IMR-90 (cell line): ENCODE measurements around the gene CRLF1. TPM values are rescaled to one million over a fixed set of nuclear protein-coding genes. Genes with fewer than 3 reads are reported as not detected.

ENCODE experiments used
- ATAC-seq: fragments of 200-7000 bp; cut with Tn5 transposase; 2 replicates; pipeline ENCODE4 v1.9.1; 2020; ENCODE audit warnings: low read depth, mild to moderate bottlenecking, moderate library complexity
- BruUV-seq: library from RNA; stranded (reverse); fragments of 400-500 nt; replicated peaks from 2 replicates; lab custom pipeline; 2021; lab: Mats Ljungman, UMichigan
- CTCF ChIA-PET: fragments of 300-600 bp; formaldehyde crosslinking; extraction: SDS; loops from one replicate; lab custom pipeline; 2021; ENCODE audit warnings: antibody characterized with exemption; lab: Yijun Ruan, JAX
- POLR2A ChIA-PET: fragments of 300-600 bp; sonication (Branson Sonifier 250); formaldehyde crosslinking; loops from one replicate; lab custom pipeline; 2022; ENCODE audit warnings: antibody characterized with exemption; ENCODE audit not compliant: unreplicated experiment; lab: Charles Lee
- DNase-seq: peaks from one replicate; pipeline ENCODE4 v3.0.0; 2013
- H2AFZ ChIP-seq: replicated peaks from 2 replicates; pipeline ENCODE3; 2013; ENCODE audit warnings: low read length, mild to moderate bottlenecking; ENCODE audit not compliant: poor library complexity
- H2AK5ac ChIP-seq: 2 replicates; pipeline ENCODE4 v1.6.1; 2013; ENCODE audit warnings: low read depth, low read length, inconsistent platforms
- H2AK9ac ChIP-seq: replicated peaks from 2 replicates; pipeline ENCODE3; 2013; ENCODE audit warnings: mild to moderate bottlenecking, low read depth, low read length, moderate library complexity; ENCODE audit not compliant: poor library complexity
- H2BK120ac ChIP-seq: 2 replicates; pipeline ENCODE4 v1.6.1; 2013; ENCODE audit warnings: low read depth, low read length, inconsistent platforms
- H2BK15ac ChIP-seq: 3 replicates; pipeline ENCODE4 v1.6.1; 2013; ENCODE audit warnings: low read depth, low read length, inconsistent platforms
- H2BK20ac ChIP-seq: 2 replicates; pipeline ENCODE4 v1.6.1; 2013; ENCODE audit warnings: low read depth, mild to moderate bottlenecking, inconsistent platforms, low read length, moderate library complexity
- H2BK5ac ChIP-seq: 2 replicates; pipeline ENCODE4 v1.6.1; 2013; ENCODE audit warnings: mild to moderate bottlenecking, low read depth, low read length, inconsistent platforms; ENCODE audit not compliant: poor library complexity, severe bottlenecking
- H3K14ac ChIP-seq: replicated peaks from 2 replicates; pipeline ENCODE4 v1.6.1; 2013; ENCODE audit warnings: low read depth, low read length, inconsistent platforms
- H3K18ac ChIP-seq: 2 replicates; pipeline ENCODE4 v1.6.1; 2013; ENCODE audit warnings: low read depth, low read length, control low read depth
- H3K23ac ChIP-seq: 2 replicates; pipeline ENCODE4 v1.6.1; 2013; ENCODE audit warnings: low read depth, low read length, inconsistent platforms
- H3K27ac ChIP-seq: 2 replicates; pipeline ENCODE4 v1.5.1; 2013; ENCODE audit warnings: mild to moderate bottlenecking, control low read depth, low read length; ENCODE audit not compliant: insufficient read depth
- H3K27me3 ChIP-seq: 2 replicates; pipeline ENCODE4 v1.6.1; 2013; ENCODE audit warnings: low read length; ENCODE audit not compliant: control insufficient read depth, insufficient read depth
- H3K36me3 ChIP-seq: 2 replicates; pipeline ENCODE4 v1.6.1; 2013; ENCODE audit warnings: low read length, mixed read lengths; ENCODE audit not compliant: control insufficient read depth, insufficient read depth
- H3K4ac ChIP-seq: 2 replicates; pipeline ENCODE4 v1.6.1; 2013; ENCODE audit warnings: low read depth, low read length, inconsistent platforms
- H3K4me1 ChIP-seq: 2 replicates; pipeline ENCODE4 v1.6.1; 2013; ENCODE audit warnings: low read length, mixed read lengths; ENCODE audit not compliant: control insufficient read depth, insufficient read depth
- H3K4me2 ChIP-seq: 2 replicates; pipeline ENCODE4 v1.6.1; 2013; ENCODE audit warnings: low read depth, mild to moderate bottlenecking, control low read depth, low read length, moderate library complexity
- H3K4me3 ChIP-seq: 2 replicates; pipeline ENCODE4 v1.5.1; 2013; ENCODE audit warnings: low read depth, mild to moderate bottlenecking, control low read depth, low read length, moderate library complexity; ENCODE audit not compliant: insufficient read depth
- H3K56ac ChIP-seq: 2 replicates; pipeline ENCODE4 v1.6.1; 2013; ENCODE audit warnings: low read length, inconsistent platforms; ENCODE audit not compliant: insufficient read depth; ENCODE audit errors: extremely low read depth
- H3K79me1 ChIP-seq, 2 experiments: 2 replicates each; pipeline ENCODE4 v1.6.1; 2013; ENCODE audit warnings: low read length in 2 of 2, inconsistent platforms in 1 of 2, low read depth in 1 of 2
- H3K9ac ChIP-seq: 2 replicates; pipeline ENCODE4 v1.6.1; 2013; ENCODE audit warnings: low read depth, low read length, control low read depth
- H3K9me1 ChIP-seq: 2 replicates; pipeline ENCODE4 v1.6.1; 2013; ENCODE audit warnings: low read length, inconsistent platforms; ENCODE audit not compliant: insufficient read depth
- H3K9me3 ChIP-seq: 2 replicates; pipeline ENCODE4 v1.6.1; 2013; ENCODE audit warnings: low read length; ENCODE audit not compliant: control insufficient read depth, insufficient read depth
- H4K20me1 ChIP-seq: 2 replicates; pipeline ENCODE4 v1.6.1; 2013; ENCODE audit warnings: low read length, inconsistent platforms; ENCODE audit not compliant: insufficient read depth
- H4K5ac ChIP-seq: 2 replicates; pipeline ENCODE4 v1.6.1; 2013; ENCODE audit warnings: mild to moderate bottlenecking, low read depth, low read length, control low read depth
- H4K8ac ChIP-seq, 2 experiments: 2 replicates each; pipeline ENCODE4 v1.6.1; 2013; ENCODE audit warnings: low read depth in 2 of 2, low read length in 2 of 2, control low read depth in 1 of 2, inconsistent platforms in 1 of 2
- H4K91ac ChIP-seq: 2 replicates; pipeline ENCODE4 v1.6.1; 2013; ENCODE audit warnings: low read depth, low read length, inconsistent platforms; ENCODE audit not compliant: insufficient read depth
- BHLHE40 ChIP-seq: fragments of 150-350 bp; IDR thresholded peaks from 2 replicates; pipeline ENCODE4 v1.6.1; 2016; ENCODE audit warnings: mild to moderate bottlenecking, low read depth, low read length
- CEBPB ChIP-seq: IDR thresholded peaks from 2 replicates; pipeline ENCODE4 v1.6.1; 2012; ENCODE audit warnings: low read depth, low read length, improper control_type of control experiment
- CHD1 ChIP-seq: IDR thresholded peaks from 2 replicates; pipeline ENCODE4 v1.6.1; 2012; ENCODE audit warnings: low read depth, low read length, improper control_type of control experiment
- CTCF ChIP-seq: conservative IDR thresholded peaks from 2 replicates; pipeline ENCODE4 v1.5.1; 2012; ENCODE audit warnings: mild to moderate bottlenecking, low read depth, low read length, improper control_type of control experiment
- ELK1 ChIP-seq: fragments of 150-350 bp; IDR thresholded peaks from 2 replicates; pipeline ENCODE4 v1.6.1; 2016; ENCODE audit warnings: low read depth, mild to moderate bottlenecking, low read length, moderate library complexity, borderline replicate concordance
- FOS ChIP-seq: fragments of 150-350 bp; IDR thresholded peaks from 2 replicates; pipeline ENCODE4 v1.6.1; 2016; ENCODE audit warnings: low read depth, low read length
- MAFK ChIP-seq: IDR thresholded peaks from 2 replicates; pipeline ENCODE4 v1.6.1; 2012; ENCODE audit warnings: low read depth, low read length, improper control_type of control experiment
- MAZ ChIP-seq: IDR thresholded peaks from 2 replicates; pipeline ENCODE4 v1.6.1; 2012; ENCODE audit warnings: low read depth, mild to moderate bottlenecking, low read length, improper control_type of control experiment, moderate library complexity, borderline replicate concordance
- MXI1 ChIP-seq: IDR thresholded peaks from 2 replicates; pipeline ENCODE4 v1.6.1; 2012; ENCODE audit warnings: low read depth, mild to moderate bottlenecking, low read length, moderate library complexity, borderline replicate concordance
- NFE2L2 ChIP-seq: fragments of 150-350 bp; IDR thresholded peaks from 2 replicates; pipeline ENCODE4 v1.6.1; 2016; ENCODE audit warnings: low read depth, mild to moderate bottlenecking, low read length
- POLR2A ChIP-seq: IDR thresholded peaks from 2 replicates; pipeline ENCODE4 v1.6.1; 2012; ENCODE audit warnings: mild to moderate bottlenecking, low read depth, low read length
- RAD21 ChIP-seq: IDR thresholded peaks from 2 replicates; pipeline ENCODE4 v1.6.1; 2012; ENCODE audit warnings: low read length, improper control_type of control experiment
- RCOR1 ChIP-seq: IDR thresholded peaks from 2 replicates; pipeline ENCODE4 v1.6.1; 2012; ENCODE audit warnings: mild to moderate bottlenecking, low read length, improper control_type of control experiment; ENCODE audit not compliant: insufficient replicate concordance
- RFX5 ChIP-seq: IDR thresholded peaks from 2 replicates; pipeline ENCODE4 v1.8.0; 2012; ENCODE audit warnings: low read depth, mild to moderate bottlenecking, low read length, moderate library complexity
- SMC3 ChIP-seq: fragments of 150-350 bp; IDR thresholded peaks from 2 replicates; pipeline ENCODE4 v1.6.1; 2016; ENCODE audit warnings: low read depth, mild to moderate bottlenecking, antibody characterized with exemption, low read length, moderate library complexity
- USF2 ChIP-seq: fragments of 150-350 bp; IDR thresholded peaks from 2 replicates; pipeline ENCODE4 v1.6.1; 2017; ENCODE audit warnings: mild to moderate bottlenecking, antibody characterized with exemption, low read length, low read depth
- WGBS, 2 experiments: methylation state at CpG; one replicate each; pipeline versions ENCODE4 v1.1.5 to v1.1.7; 2013; ENCODE audit warnings: missing lambda C conversion rate in 2 of 2; ENCODE audit not compliant: insufficient read length in 1 of 2; ENCODE audit errors: extremely low coverage in 2 of 2; 5-methylcytosine and 5-hydroxymethylcytosine counted together
- dilution Hi-C: fragments of 300-500 bp; cut with HindIII; formaldehyde crosslinking; loops from one replicate; pipeline ENCODE4 v1.14.3; 2018; ENCODE audit warnings: low sequenced_read_pairs; ENCODE audit not compliant: unreplicated experiment
- in situ Hi-C: fragments of 300-500 bp; cut with MboI; formaldehyde crosslinking; loops from 3 replicates; pipeline ENCODE4 v1.14.3; 2019; ENCODE audit warnings: low sequenced_read_pairs, inconsistent platforms, mixed read lengths
- intact Hi-C: fragments of 100-400 bp; cut with micrococcal nuclease; formaldehyde crosslinking; loops from 2 replicates; pipeline ENCODE4 v1.10.0; 2022
- polyA plus RNA-seq, 3 experiments: library from polyadenylated mRNA; depleted of rRNA; stranded (reverse); fragments of >200 nt; gene quantifications; 2 replicates each; pipeline ENCODE4 v1.2.3, GENCODE V29; 2012; ENCODE audit warnings: low replicate concordance in 1 of 3
- total RNA-seq: library from RNA; depleted of rRNA; stranded (reverse); fragments of >200 nt; gene quantifications from 2 replicates; pipeline ENCODE4 v1.2.3, GENCODE V29; 2012

CRLF1 gene
- total and polyA plus RNA-seq, 2 of the 4 experiments (the other 2 are of a cell fraction) = 0.18 to 3.1 TPM

- no TSS peak for BruUV-seq
- dilution Hi-C loops = no loop called here
- Histone ChIP-seq H3K36me3 (no peaks in the 10 kb centered on the region), H3K27me3 (no peaks in the 10 kb centered on the region), H2BK15ac (no peak overlapping the region), H2BK120ac (no peak overlapping the region), H3K27ac (no peak overlapping the region), H3K23ac (no peak overlapping the region), H3K18ac (no peak overlapping the region), H2BK5ac (no peak overlapping the region), H2BK20ac (no peak overlapping the region), H3K79me1 (peaks cover 23 to 53% of the 10 kb centered on the region in 2 experiments), H3K14ac (no peak overlapping the region), H2AK5ac (peak overlapping the region; percentile 70; the same call in 1 of the 2 replicates), H3K9ac (no peak overlapping the region), H3K9me1 (peaks cover 28% of the 10 kb centered on the region), H2AK9ac (peak overlapping the region; percentile 5), H3K4me3 (no peak overlapping the region), H4K8ac (no peak overlapping the region), H4K5ac (no peak overlapping the region), H3K9me3 (no peaks in the 10 kb centered on the region), H3K4ac (no peak overlapping the region; the same call in 1 of the 2 replicates), H2AFZ (no peak overlapping the region), H3K4me1 (peaks cover 41% of the 10 kb centered on the region), H4K20me1 (peaks cover 7% of the 10 kb centered on the region), H3K56ac (no peak overlapping the region), H3K4me2 (no peak overlapping the region), H4K91ac (no peak overlapping the region)
- in situ Hi-C loops = no loop called here
- ChIA-PET CTCF (no interaction called here), POLR2A (interaction anchor here (0.6 kb wide), 1 partner anchor 25 kb away, joined by 3 read pairs; no protein-coding TSS in a partner anchor)
- ATAC-seq (no peak), DNase-seq (no peak)
- 97% methylated on average over 6 of the region's 13 CpGs; no CpG with 5 or more reads in 1 of the 2 experiments for WGBS, 2 experiments
- TF ChIP-seq BHLHE40 = no peak
- TF ChIP-seq RAD21 = no peak
- no peak for TF ChIP-seq RCOR1
- no peak for TF ChIP-seq SMC3
- TF ChIP-seq CTCF = no peak
- no peak for TF ChIP-seq POLR2A
- TF ChIP-seq RFX5 = no peak
- no peak for TF ChIP-seq NFE2L2
- TF ChIP-seq USF2 = no peak
- no peak for TF ChIP-seq MXI1
- TF ChIP-seq ELK1 = no peak
- no peak for TF ChIP-seq CHD1
- TF ChIP-seq MAFK = no peak
- TF ChIP-seq CEBPB = no peak
- TF ChIP-seq MAZ = no peak
- no peak for TF ChIP-seq FOS
- intact Hi-C loops = no loop called here
Observed at GRCh38 chr19:18655173-18655844, 48.7 kb upstream of the CRLF1 start.
